ENCODE measurements around the gene BMPER.

DNA sequence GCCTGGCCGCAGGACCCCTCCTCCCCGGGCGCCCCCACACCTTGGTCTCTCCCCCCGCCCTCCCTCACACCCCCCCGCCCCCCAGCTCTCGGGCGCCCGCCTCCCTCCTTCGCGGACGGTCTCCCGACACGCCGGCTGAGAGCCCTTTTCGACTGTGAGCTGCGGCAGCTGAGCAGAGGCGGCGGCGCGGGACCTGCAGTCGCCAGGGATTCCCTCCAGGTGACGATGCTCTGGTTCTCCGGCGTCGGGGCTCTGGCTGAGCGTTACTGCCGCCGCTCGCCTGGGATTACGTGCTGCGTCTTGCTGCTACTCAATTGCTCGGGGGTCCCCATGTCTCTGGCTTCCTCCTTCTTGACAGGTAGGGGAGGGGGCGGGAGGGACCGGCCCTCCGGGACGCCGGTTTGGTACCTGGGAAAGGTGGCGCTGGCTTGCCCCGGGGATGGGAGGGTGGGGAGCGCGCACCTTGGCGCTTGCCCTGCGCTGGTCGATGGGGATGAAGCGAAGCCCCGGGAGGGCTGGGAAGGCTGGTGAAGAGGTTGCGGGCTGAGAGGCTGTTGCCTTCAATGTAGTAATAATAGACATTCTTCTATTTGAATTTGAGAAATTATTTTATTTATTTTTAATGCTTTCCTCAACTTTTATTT lies at the start of gene BMPER:
- TF ChIP-seq POLR2AphosphoS5 (IDR thresholded peaks at IDR 0.05; ENCODE audit: borderline replicate concordance, low read depth, low read length) = no peak
- TF ChIP-seq EZH2 (IDR thresholded peaks at IDR 0.05) = no peak

Data from SK-N-MC (cell line).